Measurements from ENCODE around the gene PEAK3. TPM values are rescaled to one million over a fixed set of nuclear protein-coding genes. Genes with fewer than 3 reads are reported as not detected.
"Not testable (repeated sequence)": the region's sequence is repeated elsewhere in the genome, so short reads cannot be mapped to it uniquely, and the experiment has no call there.

PEAK3 gene
- total RNA-seq, 1 experiment from 2014 or later = not detected

DNA sequence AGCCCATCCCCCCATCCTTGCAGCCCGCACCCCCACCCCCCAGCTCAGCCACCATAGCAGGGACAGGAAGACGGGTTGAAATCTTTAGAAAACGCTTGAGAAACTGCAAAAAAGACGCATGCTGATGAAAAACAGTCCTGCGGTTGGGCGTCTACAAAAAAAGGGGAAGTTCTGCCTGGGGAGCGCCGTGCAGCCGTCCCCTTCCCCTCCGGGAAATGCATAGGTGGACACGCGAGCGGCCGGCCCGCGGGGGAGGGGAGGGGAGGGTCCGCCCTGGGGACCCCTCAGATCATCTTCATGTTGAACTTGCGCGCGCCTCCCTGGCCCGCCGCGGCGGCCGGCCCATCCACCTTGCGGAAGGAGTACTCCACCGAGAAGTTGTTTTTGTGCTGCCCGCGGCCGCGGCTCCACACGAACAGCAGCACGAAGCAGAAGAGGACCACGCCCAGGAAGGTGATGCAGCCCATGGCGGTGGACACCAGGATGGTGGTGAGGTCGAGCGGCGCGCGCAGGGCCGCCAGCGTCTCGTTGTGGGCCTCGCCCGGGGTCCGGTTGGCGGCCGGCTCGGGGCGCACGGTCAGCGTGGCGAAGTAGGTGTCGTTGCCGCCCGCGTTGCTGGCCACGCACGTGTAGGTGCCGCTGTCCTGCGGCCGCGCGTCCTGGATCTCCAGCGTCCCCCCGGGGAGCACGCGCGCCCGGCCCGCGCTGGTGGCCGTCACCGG, 7.9 kb upstream of the PEAK3 start:
- Histone ChIP-seq H3K4me3 (no peak overlapping the region), H3K9me3 (replicated peaks) (no peaks in the 10 kb centered on the region), H3K4me1 (replicated peaks) (no peaks in the 10 kb centered on the region), H3K36me3 (no peaks in the 10 kb centered on the region), H3K27me3 (replicated peaks) (no peaks in the 10 kb centered on the region; the same call in 1 of the 2 replicates), H3K27ac (no peak overlapping the region)
- no peak for DNase-seq (ENCODE audit: low read depth in 1 of 2, low spot score in 2 of 2)

DNA sequence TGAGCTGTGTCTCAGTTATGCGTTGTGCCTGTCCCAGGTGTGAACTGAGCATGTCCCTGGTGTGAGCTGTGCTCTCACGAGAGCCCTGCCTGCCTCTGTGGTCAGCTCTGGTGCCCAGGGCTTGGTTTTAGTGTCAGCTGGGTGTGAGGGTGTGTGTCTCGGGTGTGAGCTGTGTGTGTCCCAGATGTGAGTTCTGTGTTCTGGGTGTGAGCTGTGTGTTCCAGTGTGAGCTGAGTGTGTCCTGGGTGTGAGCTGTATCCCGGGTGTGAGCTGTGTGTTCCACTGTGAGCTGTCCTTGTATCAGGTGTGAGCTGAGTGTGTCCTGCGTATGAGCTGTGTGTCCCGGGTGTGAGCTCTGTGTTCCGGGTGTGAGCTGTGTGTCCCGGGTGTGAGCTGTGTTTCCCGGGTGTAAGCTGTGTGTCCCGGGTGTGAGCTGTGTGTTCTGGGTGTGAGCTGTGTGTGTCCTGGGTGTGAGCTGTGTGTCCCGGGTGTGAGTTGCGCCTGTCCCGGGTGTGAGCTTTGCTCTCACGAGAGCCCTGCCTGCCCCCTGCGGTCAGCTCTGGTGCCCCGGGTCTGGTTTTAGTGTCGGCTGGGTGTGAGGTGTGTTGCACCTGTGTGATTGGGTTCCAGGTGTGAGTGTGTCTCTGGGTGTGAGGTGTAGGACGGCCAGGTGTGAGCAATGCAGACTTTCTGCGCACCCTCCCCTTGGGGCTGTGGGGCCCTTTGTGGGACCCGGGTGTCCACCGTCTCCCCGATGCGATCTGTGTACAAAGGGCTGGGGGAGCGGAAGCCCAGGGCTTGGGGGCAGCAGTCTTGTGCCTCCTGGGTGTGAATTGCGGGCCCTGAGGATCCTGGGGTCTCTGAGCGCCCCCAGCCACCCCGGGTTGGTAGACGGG, 7.1 kb upstream of the PEAK3 start:
- Histone ChIP-seq H3K9me3 (replicated peaks) (no peaks in the 10 kb centered on the region), H3K27me3 (replicated peaks) (no peaks in the 10 kb centered on the region; the same call in 1 of the 2 replicates), H3K27ac (no peak overlapping the region), H3K4me3 (no peak overlapping the region), H3K36me3 (no peaks in the 10 kb centered on the region), H3K4me1 (replicated peaks) (no peaks in the 10 kb centered on the region)
- DNase-seq (ENCODE audit: low read depth in 1 of 2, low spot score in 2 of 2) = no peak

DNA sequence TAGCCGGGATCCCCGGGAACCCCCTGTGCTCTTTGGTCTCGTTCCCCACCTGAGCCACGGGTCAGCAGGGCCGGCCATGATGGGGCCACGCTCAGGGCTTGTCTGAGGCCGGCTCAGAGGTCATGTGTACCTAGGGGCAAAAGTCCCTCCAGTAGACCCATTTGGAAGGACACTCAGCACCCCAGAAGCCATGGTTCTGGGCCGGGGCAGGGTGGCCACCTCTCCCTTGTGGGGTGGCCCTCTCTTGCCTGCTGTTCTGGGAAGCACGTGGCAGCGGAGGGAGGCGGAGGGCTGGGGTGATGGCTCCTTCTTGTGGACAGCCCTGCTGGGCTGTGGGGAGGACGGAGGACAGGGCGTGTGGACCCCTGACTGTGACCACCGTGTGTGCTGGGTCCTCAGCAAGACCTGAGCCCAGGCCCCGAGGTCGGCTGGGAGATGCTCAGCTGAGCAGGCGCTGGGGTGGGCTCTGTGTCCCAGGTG, 6.4 kb upstream of the PEAK3 start:
- DNase-seq (ENCODE audit: low read depth in 1 of 2, low spot score in 2 of 2) = no peak
- Histone ChIP-seq H3K27ac (no peak overlapping the region), H3K4me3 (no peak overlapping the region), H3K9me3 (replicated peaks) (no peaks in the 10 kb centered on the region), H3K27me3 (replicated peaks) (no peaks in the 10 kb centered on the region; the same call in 1 of the 2 replicates), H3K36me3 (no peaks in the 10 kb centered on the region), H3K4me1 (replicated peaks) (no peaks in the 10 kb centered on the region)

DNA sequence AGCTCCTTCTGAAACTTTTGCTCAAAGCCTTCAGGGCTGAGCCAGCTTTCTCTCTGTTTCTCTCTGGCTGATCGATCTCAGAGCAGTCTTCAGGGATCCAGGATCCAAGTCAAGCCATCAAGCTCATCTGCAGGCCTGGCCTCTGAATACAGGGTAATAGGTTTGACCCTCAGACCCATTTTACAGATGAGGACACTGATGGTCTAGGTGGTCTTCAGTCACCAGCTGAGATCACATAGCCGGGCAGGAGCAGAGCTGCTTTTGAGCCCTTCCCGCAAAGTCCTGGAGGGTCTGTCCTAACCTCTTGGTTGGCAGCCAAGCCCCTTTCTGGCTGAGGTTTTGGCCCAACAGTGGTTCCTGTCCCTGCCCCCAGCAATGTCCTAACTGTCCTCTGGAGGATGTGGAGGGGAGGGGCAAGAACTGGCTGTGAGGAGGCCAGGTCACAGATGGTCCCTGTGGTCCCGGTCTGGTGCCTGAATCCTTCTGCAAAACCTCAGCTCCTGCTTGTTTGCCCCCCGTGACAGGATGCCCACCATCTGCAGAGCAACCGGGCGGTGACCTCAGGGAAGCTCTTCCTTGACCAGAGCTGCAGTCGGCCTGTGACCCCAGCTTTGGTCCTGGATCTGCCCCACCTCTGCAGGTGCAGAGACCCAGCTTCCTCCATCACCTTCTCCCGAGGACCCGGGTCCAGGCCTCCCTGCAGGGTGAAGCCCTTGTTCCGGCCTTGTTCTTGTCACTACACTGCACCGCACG, 5.8 kb upstream of the PEAK3 start:
- Histone ChIP-seq H3K27ac (no peak overlapping the region), H3K9me3 (replicated peaks) (no peaks in the 10 kb centered on the region), H3K4me1 (replicated peaks) (no peaks in the 10 kb centered on the region), H3K27me3 (replicated peaks) (no peaks in the 10 kb centered on the region; the same call in 1 of the 2 replicates), H3K36me3 (no peaks in the 10 kb centered on the region), H3K4me3 (no peak overlapping the region)
- no peak for DNase-seq (ENCODE audit: low read depth in 1 of 2, low spot score in 2 of 2)

DNA sequence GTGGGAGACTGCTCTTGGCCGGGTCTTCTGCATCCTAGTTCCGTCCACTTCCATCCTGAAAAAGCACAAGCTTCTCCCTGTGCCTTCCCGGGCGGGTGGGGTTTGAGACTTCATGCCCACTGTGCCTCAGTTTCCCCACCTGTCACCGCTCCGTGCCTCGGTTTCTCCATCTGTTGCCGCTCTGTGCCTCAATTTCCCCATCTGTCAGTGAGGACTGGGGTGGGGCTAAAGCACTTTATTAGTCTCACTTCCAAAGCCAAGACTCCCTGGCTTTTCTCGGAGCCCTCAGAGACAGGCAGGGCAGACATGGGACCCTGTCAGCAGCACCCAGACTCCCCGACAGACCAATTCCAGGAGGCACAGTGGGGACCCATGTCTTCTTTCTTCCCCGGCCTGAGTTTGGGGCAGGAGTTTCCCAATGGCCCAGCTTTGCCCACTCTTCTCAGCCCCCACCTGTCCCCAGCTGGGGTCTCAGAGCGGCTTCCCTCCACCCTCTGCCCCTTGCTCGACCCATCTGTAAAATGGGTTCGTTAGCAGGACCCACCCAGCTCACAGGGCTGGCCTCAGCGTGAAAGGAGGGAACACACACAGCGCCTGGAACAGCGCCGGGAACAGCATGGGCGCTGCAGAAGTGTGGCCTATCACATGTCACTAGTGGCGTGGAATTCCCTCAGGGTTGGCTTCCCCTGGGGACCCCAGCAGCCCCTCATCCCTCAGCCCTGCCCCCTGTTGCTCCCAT, 4.6 kb upstream of the PEAK3 start:
- H3K9me3 ChIP-seq (replicated peaks) = no peaks in the 10 kb centered on the region
- no peaks in the 10 kb centered on the region for H3K36me3 ChIP-seq

DNA sequence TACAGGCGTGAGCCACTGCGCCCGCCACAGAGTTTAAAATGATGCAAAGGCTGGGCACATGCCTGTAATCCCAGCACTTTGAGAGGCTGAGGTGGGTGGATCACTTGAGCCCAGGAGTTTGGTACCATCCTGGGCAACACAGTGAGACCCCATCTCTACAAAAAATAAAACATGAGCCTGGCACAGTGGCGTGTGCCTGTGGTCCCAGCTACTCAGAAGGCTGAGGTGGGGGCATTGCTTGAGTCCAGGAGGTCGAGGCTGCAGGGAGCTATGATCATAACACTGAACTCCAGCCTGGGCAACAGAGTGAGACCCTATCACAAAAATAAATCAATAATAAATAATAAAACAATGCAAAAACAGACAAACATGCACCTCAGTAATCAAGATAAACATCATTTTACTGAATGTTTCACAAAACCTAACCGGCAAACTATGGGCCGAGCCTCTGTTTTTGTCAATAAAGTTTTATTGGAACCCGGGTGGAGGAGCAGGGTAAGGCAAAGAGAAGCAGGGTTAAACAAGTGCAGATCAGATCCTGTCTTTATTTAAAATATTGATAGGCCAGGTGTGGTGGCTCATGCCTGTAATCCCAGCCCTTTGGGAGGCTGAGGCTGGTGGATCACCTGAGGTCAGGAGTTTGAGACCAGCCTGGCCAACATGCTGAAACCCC, 2.0 kb upstream of the PEAK3 start:
- no peaks in the 10 kb centered on the region for H3K9me3 ChIP-seq (replicated peaks)
- no peak overlapping the region for H3K4me3 ChIP-seq
- no peaks in the 10 kb centered on the region for H3K27me3 ChIP-seq (replicated peaks)
- H3K4me1 ChIP-seq (replicated peaks) = peaks cover 6% of the 10 kb centered on the region
- H3K27ac ChIP-seq = no peak overlapping the region
- no peaks in the 10 kb centered on the region for H3K36me3 ChIP-seq
- no peak for DNase-seq (ENCODE audit: low read depth in 1 of 2, low spot score in 2 of 2)

More for the DNA sequence above, 4.6 kb upstream of the PEAK3 start:
- no peak overlapping the region for H3K4me3 ChIP-seq
- no peaks in the 10 kb centered on the region; the same call in 1 of the 2 replicates for H3K27me3 ChIP-seq (replicated peaks)
- no peak for DNase-seq (ENCODE audit: low read depth in 1 of 2, low spot score in 2 of 2)
- peaks cover 6% of the 10 kb centered on the region for H3K4me1 ChIP-seq (replicated peaks)
- no peak overlapping the region for H3K27ac ChIP-seq

DNA sequence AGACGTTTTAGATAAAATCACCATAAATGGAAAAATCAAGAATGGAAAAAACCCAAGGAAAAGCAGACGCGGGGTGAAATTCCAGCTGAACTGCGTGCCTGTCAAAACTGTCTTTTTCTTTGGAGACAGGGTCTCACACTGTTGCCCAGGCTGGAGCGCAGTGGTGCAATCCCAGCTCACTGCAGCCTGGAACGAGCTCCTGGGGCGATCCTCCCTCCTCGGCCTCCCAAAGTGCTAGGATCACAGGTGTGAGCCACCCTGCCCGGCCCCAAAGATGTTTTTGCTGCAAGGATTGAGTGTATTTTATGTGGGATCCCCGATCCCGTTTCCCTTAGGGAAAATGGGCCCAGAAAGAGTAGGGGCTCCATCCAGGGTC, 875 bp upstream of the PEAK3 start:
- H3K27ac ChIP-seq = no peak overlapping the region
- DNase-seq (ENCODE audit: low read depth in 1 of 2, low spot score in 2 of 2) = no peak

DNA sequence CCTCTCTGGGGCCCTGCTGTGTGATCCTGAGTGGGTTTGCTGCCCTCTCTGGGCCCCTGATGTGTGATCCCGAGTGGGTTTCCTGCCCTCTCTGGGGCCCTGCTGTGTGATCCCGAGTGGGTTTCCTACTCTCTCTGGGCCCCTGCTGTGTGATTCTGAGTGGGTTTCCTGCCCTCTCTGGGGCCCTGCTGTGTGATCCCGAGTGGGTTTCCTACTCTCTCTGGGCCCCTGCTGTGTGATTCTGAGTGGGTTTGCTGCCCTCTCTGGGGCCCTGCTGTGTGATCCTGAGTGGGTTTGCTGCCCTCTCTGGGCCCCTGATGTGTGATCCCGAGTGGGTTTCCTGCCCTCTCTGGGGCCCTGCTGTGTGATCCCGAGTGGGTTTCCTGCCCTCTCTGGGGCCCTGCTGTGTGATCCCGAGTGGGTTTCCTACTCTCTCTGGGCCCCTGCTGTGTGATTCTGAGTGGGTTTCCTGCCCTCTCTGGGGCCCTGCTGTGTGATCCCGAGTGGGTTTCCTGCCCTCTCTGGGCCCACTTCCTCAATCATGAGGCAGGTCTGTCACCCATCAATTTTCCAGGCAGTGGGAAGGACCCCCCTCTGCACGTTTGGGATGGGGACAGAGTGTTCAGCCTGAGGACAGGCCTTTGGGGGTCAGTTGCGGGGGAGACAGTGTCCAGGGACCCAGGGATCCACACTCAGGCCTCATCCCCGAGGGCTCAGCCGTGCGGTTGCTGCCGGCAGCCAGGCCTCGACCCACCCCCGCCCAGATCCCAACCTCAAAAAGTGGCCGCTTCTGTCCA, 512 bp downstream of the PEAK3 start:
- H3K27me3 ChIP-seq (replicated peaks); DNase-seq (ENCODE audit: low read depth in 1 of 2, low spot score in 2 of 2); H3K27ac ChIP-seq; H3K4me3 ChIP-seq; H3K4me1 ChIP-seq (replicated peaks); H3K9me3 ChIP-seq (replicated peaks): not testable (repeated sequence)
- H3K36me3 ChIP-seq = peaks cover 10% of the 10 kb centered on the region

More for the DNA sequence above, 875 bp upstream of the PEAK3 start:
- no peaks in the 10 kb centered on the region for H3K27me3 ChIP-seq (replicated peaks)
- H3K4me1 ChIP-seq (replicated peaks) = peaks cover 6% of the 10 kb centered on the region
- H3K36me3 ChIP-seq = no peaks in the 10 kb centered on the region
- no peak overlapping the region for H3K4me3 ChIP-seq
- H3K9me3 ChIP-seq (replicated peaks) = no peaks in the 10 kb centered on the region

DNA sequence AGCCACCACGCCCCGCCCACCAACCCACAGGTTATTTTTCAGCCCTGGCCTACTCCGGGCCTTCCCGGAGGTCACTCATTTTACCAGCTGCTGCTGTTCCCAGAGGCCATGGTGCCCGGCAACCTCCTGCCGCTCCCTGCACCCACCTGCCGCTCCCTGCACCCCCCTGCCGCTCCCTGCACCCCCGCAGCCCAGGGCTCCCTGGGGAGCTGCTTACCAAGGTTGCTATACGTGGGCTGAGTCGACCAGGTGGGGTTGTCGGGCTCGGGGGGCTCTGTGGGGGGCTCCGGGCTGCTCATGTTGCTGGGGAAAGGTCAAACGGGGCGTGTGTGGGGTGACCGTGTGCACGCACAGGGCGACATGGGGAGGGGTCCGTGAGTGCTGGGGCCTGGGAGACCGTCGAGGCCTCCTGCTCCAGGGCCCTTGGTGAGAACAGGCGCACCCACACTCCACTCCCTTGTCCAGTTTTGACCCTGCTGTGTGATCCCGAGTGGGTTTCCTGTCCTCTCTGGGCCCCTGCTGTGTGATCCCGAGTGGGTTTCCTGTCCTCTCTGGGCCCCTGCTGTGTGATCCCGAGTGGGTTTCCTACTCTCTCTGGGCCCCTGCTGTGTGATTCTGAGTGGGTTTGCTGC, 1.2 kb downstream of the PEAK3 start:
- Histone ChIP-seq H3K27me3 (replicated peaks) (no peaks in the 10 kb centered on the region), H3K9me3 (replicated peaks) (no peaks in the 10 kb centered on the region), H3K27ac (no peak overlapping the region), H3K4me1 (replicated peaks) (peaks cover 6% of the 10 kb centered on the region), H3K4me3 (no peak overlapping the region), H3K36me3 (peaks cover 17% of the 10 kb centered on the region)
- no peak for DNase-seq (ENCODE audit: low read depth in 1 of 2, low spot score in 2 of 2)

DNA sequence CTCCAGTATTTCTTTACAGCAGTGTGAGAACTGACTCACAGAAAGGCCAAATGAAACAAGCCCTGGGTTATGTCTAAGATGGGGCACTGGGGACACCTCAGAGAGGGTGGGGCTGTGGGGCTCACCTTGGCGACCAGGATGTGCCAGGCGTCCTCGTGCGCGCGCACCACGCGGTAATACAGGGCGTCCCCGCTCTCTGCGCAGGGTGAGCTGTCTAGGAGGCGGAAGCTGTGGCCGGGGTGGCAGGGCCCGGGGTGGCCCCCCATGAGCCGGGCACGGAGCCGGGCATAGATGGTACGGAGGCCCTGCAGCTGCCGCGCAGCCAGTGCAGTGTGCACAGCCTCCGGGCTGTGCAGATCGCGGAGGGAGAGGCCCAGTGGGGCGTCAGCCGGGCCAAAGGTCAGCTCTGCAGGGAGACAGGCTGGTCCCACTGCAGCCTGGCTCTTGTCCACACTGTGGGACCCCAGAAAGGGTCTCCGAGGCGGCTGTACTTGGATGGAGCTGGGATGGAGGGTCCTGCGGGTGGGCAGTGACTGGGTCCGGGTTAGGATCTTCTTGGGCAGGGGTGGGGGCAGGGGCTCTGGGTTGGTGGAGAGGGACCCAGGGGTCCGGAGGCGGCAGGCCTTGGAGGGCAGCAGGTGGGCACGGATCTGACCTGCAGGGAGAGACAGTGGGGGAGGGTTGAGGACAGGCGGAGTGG, 3.4 kb downstream of the PEAK3 start:
- Histone ChIP-seq H3K27ac (no peak overlapping the region), H3K4me1 (replicated peaks) (peaks cover 12% of the 10 kb centered on the region), H3K36me3 (peaks cover 37% of the 10 kb centered on the region), H3K9me3 (replicated peaks) (no peaks in the 10 kb centered on the region), H3K4me3 (no peak overlapping the region), H3K27me3 (replicated peaks) (no peaks in the 10 kb centered on the region)
- no peak for DNase-seq (ENCODE audit: low read depth in 1 of 2, low spot score in 2 of 2)

DNA sequence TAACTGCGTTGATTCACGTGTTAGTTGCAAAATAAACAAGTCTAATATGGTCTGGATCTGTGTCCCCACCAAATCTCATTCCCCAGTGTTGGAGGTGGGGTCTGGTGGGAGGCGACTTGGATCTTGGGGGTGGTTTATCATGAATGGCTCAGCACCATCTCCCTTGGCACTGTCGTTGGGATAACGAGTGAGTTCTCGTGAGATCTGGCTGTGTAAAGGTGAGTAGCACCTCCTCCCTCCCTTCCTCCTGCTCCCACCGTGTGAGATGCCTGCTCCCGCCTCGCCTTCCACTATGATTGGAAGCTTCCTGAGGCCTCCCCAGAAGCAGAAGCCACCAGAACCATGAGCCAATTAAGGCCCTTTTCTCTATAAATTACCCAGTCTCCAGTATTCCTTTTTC, 4.8 kb downstream of the PEAK3 start:
- Histone ChIP-seq H3K36me3 (peaks cover 52% of the 10 kb centered on the region), H3K27me3 (replicated peaks) (no peaks in the 10 kb centered on the region), H3K4me3 (no peak overlapping the region), H3K27ac (no peak overlapping the region), H3K4me1 (replicated peaks) (peaks cover 18% of the 10 kb centered on the region), H3K9me3 (replicated peaks) (no peaks in the 10 kb centered on the region)
- no peak for DNase-seq (ENCODE audit: low read depth in 1 of 2, low spot score in 2 of 2)
